Germinal center (tissue), 1 donor: ENCODE results near the gene FLNC.
A peak's percentile ranks its signal among the peaks of the same experiment; 100 is the strongest.

Experiments used
- DNase-seq: peaks from one replicate; pipeline ENCODE4 v3.0.0; 2012; ENCODE audit warnings: mixed read lengths, low spot score

Gene FLNC

GRCh38 chr7:128830231-128831177 lies at the start of gene FLNC:
TSS of gene FLNC (plus strand) at chr7:128830406. CDS start at chr7:128830638, 232 bp downstream.
- no peak for DNase-seq

GRCh38 chr7:128781126-128781525 lies 49.1 kb upstream of the FLNC start:
- DNase-seq, result no peak

- DNase-seq, result no peak
Observed at GRCh38 chr7:128781851-128782250, 48.4 kb upstream of the FLNC start.

GRCh38 chr7:128783143-128783861 lies 46.9 kb upstream of the FLNC start:
- DNase-seq, result no peak

- DNase-seq, result no peak
Observed at GRCh38 chr7:128785738-128786137, 44.5 kb upstream of the FLNC start.

- DNase-seq, result no peak
Observed at GRCh38 chr7:128788446-128789412, 41.5 kb upstream of the FLNC start.

GRCh38 chr7:128790315-128791041 lies 39.7 kb upstream of the FLNC start:
- DNase-seq, result peak; percentile 14

- peak; percentile 92 for DNase-seq
Observed at GRCh38 chr7:128791121-128791971, 38.9 kb upstream of the FLNC start, which contains the start of gene CCDC136. TSS of gene CCDC136 (plus strand) at chr7:128791968. CDS start at chr7:128792412, 444 bp downstream.

GRCh38 chr7:128791972-128792327 lies 38.3 kb upstream of the FLNC start:
- DNase-seq, result no peak

GRCh38 chr7:128792471-128793180 lies 37.6 kb upstream of the FLNC start:
- no peak for DNase-seq

GRCh38 chr7:128793181-128793547 lies 37.0 kb upstream of the FLNC start:
- DNase-seq, result no peak

GRCh38 chr7:128794020-128794419 lies 36.2 kb upstream of the FLNC start:
- DNase-seq, result peak; percentile 39

GRCh38 chr7:128794436-128794835 lies 35.8 kb upstream of the FLNC start:
- no peak for DNase-seq

GRCh38 chr7:128795129-128795528 lies 35.1 kb upstream of the FLNC start:
- DNase-seq, result no peak

- DNase-seq, result no peak
Observed at GRCh38 chr7:128796327-128796726, 33.9 kb upstream of the FLNC start.

GRCh38 chr7:128799451-128799850 lies 30.8 kb upstream of the FLNC start:
- no peak for DNase-seq

- no peak for DNase-seq
Observed at GRCh38 chr7:128800567-128800966, 29.6 kb upstream of the FLNC start.

GRCh38 chr7:128801003-128801402 lies 29.2 kb upstream of the FLNC start:
- no peak for DNase-seq

- DNase-seq, result no peak
Observed at GRCh38 chr7:128801667-128802418, 28.4 kb upstream of the FLNC start.
